ACC112 (cell line): Measurements from ENCODE around the gene RAD54L2.

Experiments used
- H2AFZ ChIP-seq: fragments of 200-600 bp; sonication (generic); one replicate; pipeline ENCODE4 v1.6.0; 2017; ENCODE audit warnings: antibody characterized with exemption, low read length; ENCODE audit not compliant: unreplicated experiment
- H3K27ac ChIP-seq: fragments of 200-600 bp; sonication (generic); 2 replicates; pipeline ENCODE4 v1.5.1; 2014; ENCODE audit warnings: low read depth, mild to moderate bottlenecking, antibody characterized with exemption, low read length, moderate library complexity
- H3K27me3 ChIP-seq: fragments of 200-600 bp; sonication (generic); 2 replicates; pipeline ENCODE4 v1.6.1; 2014; ENCODE audit warnings: mild to moderate bottlenecking, antibody characterized with exemption, low read length, moderate library complexity, mixed read lengths; ENCODE audit not compliant: insufficient read depth
- H3K36me3 ChIP-seq: fragments of 200-600 bp; sonication (generic); 2 replicates; pipeline ENCODE4 v1.6.1; 2016; ENCODE audit warnings: mild to moderate bottlenecking, antibody characterized with exemption, low read length, moderate library complexity, mixed read lengths; ENCODE audit not compliant: insufficient read depth
- H3K4me1 ChIP-seq: fragments of 200-600 bp; sonication (generic); one replicate; pipeline ENCODE4 v1.6.1; 2016; ENCODE audit warnings: low read length, mixed read lengths; ENCODE audit not compliant: insufficient read depth, unreplicated experiment, control insufficient read depth
- H3K4me3 ChIP-seq: fragments of 200-600 bp; sonication (generic); 2 replicates; pipeline ENCODE4 v1.5.1; 2014; ENCODE audit warnings: mild to moderate bottlenecking, low read depth, low read length
- H3K79me2 ChIP-seq: fragments of 200-600 bp; sonication (generic); one replicate; pipeline ENCODE4 v1.6.0; 2016; ENCODE audit warnings: low read length; ENCODE audit not compliant: control insufficient read depth, unreplicated experiment, insufficient read depth

RAD54L2 gene

GRCh38 chr3:51538459-51539290 lies at the start of gene RAD54L2:
Gene RAD54L2, plus strand, starts transcription at chr3:51538719. Its CDS starts 51,702 bp downstream, at chr3:51590421.
- Histone ChIP-seq H3K36me3 (0 out of 2 replicates have a peak, but pooled peaks cover 5% of the 10 kb centered on the region), H3K79me2 (peaks cover 46% of the 10 kb centered on the region), H3K27me3 (no peaks in the 10 kb centered on the region; the same call in 1 of the 2 replicates), H2AFZ (peak within 1 kb of the TSS; percentile 98), H3K4me3 (peak within 1 kb of the TSS; percentile 79), H3K27ac (peak within 1 kb of the TSS; percentile 87), H3K4me1 (peaks cover 11% of the 10 kb centered on the region)

- peak overlapping the region; percentile 78 for H2AFZ ChIP-seq
- peak overlapping the region; percentile 89 for H3K4me3 ChIP-seq
- H3K4me1 ChIP-seq: no peaks in the 10 kb centered on the region
- H3K36me3 ChIP-seq: no peaks in the 10 kb centered on the region
- H3K27me3 ChIP-seq: no peaks in the 10 kb centered on the region
- H3K79me2 ChIP-seq: peaks cover 29% of the 10 kb centered on the region
- H3K27ac ChIP-seq: peak overlapping the region; percentile 80
Measured at GRCh38 chr3:51498876-51499738, 39.4 kb upstream of the RAD54L2 start.

- H3K27me3 ChIP-seq: no peaks in the 10 kb centered on the region
- H3K79me2 ChIP-seq: peaks cover 25% of the 10 kb centered on the region
- no peaks in the 10 kb centered on the region for H3K4me1 ChIP-seq
- peak overlapping the region; percentile 94 for H2AFZ ChIP-seq
- H3K36me3 ChIP-seq: no peaks in the 10 kb centered on the region
- peak overlapping the region; percentile 68 for H3K4me3 ChIP-seq
- peak overlapping the region; percentile 73 for H3K27ac ChIP-seq
Measured at GRCh38 chr3:51500632-51501131, 37.8 kb upstream of the RAD54L2 start.

- Histone ChIP-seq H2AFZ (peak overlapping the region; percentile 19), H3K27ac (no peak overlapping the region), H3K4me3 (no peak overlapping the region), H3K4me1 (no peaks in the 10 kb centered on the region), H3K36me3 (no peaks in the 10 kb centered on the region), H3K27me3 (no peaks in the 10 kb centered on the region), H3K79me2 (peaks cover 12% of the 10 kb centered on the region)
Measured at GRCh38 chr3:51501833-51502561, 36.5 kb upstream of the RAD54L2 start.

- Histone ChIP-seq H3K27ac (no peak overlapping the region), H3K36me3 (no peaks in the 10 kb centered on the region), H3K79me2 (peaks cover 9% of the 10 kb centered on the region), H2AFZ (no peak overlapping the region), H3K4me3 (no peak overlapping the region), H3K27me3 (no peaks in the 10 kb centered on the region), H3K4me1 (no peaks in the 10 kb centered on the region)
Measured at GRCh38 chr3:51502562-51502910, 36.0 kb upstream of the RAD54L2 start.

- Histone ChIP-seq H3K4me1 (no peaks in the 10 kb centered on the region), H3K27ac (no peak overlapping the region), H2AFZ (no peak overlapping the region), H3K27me3 (no peaks in the 10 kb centered on the region), H3K79me2 (peaks cover 6% of the 10 kb centered on the region), H3K36me3 (no peaks in the 10 kb centered on the region), H3K4me3 (no peak overlapping the region)
Measured at GRCh38 chr3:51503007-51503406, 35.5 kb upstream of the RAD54L2 start.

GRCh38 chr3:51508255-51508654 lies 30.3 kb upstream of the RAD54L2 start:
- Histone ChIP-seq H3K27me3 (no peaks in the 10 kb centered on the region), H3K4me1 (no peaks in the 10 kb centered on the region), H2AFZ (no peak overlapping the region), H3K27ac (no peak overlapping the region), H3K4me3 (no peak overlapping the region), H3K36me3 (no peaks in the 10 kb centered on the region), H3K79me2 (no peaks in the 10 kb centered on the region)

- no peaks in the 10 kb centered on the region for H3K27me3 ChIP-seq
- H3K79me2 ChIP-seq: no peaks in the 10 kb centered on the region
- H3K4me1 ChIP-seq: no peaks in the 10 kb centered on the region
- no peaks in the 10 kb centered on the region for H3K36me3 ChIP-seq
- H3K4me3 ChIP-seq: no peak overlapping the region
- H2AFZ ChIP-seq: no peak overlapping the region
- no peak overlapping the region for H3K27ac ChIP-seq
Measured at GRCh38 chr3:51510996-51511395, 27.5 kb upstream of the RAD54L2 start.

GRCh38 chr3:51514210-51514609 lies 24.3 kb upstream of the RAD54L2 start:
- Histone ChIP-seq H3K4me1 (no peaks in the 10 kb centered on the region), H2AFZ (no peak overlapping the region), H3K36me3 (no peaks in the 10 kb centered on the region), H3K27ac (no peak overlapping the region), H3K4me3 (no peak overlapping the region), H3K79me2 (no peaks in the 10 kb centered on the region), H3K27me3 (no peaks in the 10 kb centered on the region)

GRCh38 chr3:51519848-51520247 lies 18.7 kb upstream of the RAD54L2 start:
- no peak overlapping the region for H3K4me3 ChIP-seq
- H3K4me1 ChIP-seq: no peaks in the 10 kb centered on the region
- H3K27ac ChIP-seq: no peak overlapping the region
- H3K79me2 ChIP-seq: no peaks in the 10 kb centered on the region
- no peak overlapping the region for H2AFZ ChIP-seq
- H3K27me3 ChIP-seq: 0 out of 2 replicates have a peak, but pooled peaks cover 3% of the 10 kb centered on the region
- H3K36me3 ChIP-seq: no peaks in the 10 kb centered on the region
